Activated T-cell treated with anti-CD3 and anti-CD28 coated beads, Interleukin-2, amount 50 U/mL, for 24 hours (primary cell): Measurements from ENCODE around the gene HOXA10.

ENCODE experiments used
- DNase-seq: peaks from one replicate; pipeline ENCODE4 v3.0.0-alpha.2; 2020
- H3K27ac Mint-ChIP-seq: 2 replicates; pipeline ENCODE4 v1.8.0; 2020; ENCODE audit warnings: mild to moderate bottlenecking, mixed read lengths
- H3K27me3 Mint-ChIP-seq: 2 replicates; pipeline ENCODE4 v1.8.0; 2020; ENCODE audit warnings: mixed read lengths
- H3K36me3 Mint-ChIP-seq: 2 replicates; pipeline ENCODE4 v1.8.0; 2020; ENCODE audit warnings: low read depth, mixed read lengths
- H3K4me1 Mint-ChIP-seq: 2 replicates; pipeline ENCODE4 v1.8.0; 2020; ENCODE audit warnings: low read depth, mixed read lengths
- H3K4me3 Mint-ChIP-seq: 2 replicates; pipeline ENCODE4 v1.8.0; 2020; ENCODE audit warnings: mild to moderate bottlenecking, moderate library complexity, mixed read lengths
- H3K9me3 Mint-ChIP-seq: 2 replicates; pipeline ENCODE4 v1.8.0; 2020; ENCODE audit warnings: mixed read lengths

Gene HOXA10

DNA sequence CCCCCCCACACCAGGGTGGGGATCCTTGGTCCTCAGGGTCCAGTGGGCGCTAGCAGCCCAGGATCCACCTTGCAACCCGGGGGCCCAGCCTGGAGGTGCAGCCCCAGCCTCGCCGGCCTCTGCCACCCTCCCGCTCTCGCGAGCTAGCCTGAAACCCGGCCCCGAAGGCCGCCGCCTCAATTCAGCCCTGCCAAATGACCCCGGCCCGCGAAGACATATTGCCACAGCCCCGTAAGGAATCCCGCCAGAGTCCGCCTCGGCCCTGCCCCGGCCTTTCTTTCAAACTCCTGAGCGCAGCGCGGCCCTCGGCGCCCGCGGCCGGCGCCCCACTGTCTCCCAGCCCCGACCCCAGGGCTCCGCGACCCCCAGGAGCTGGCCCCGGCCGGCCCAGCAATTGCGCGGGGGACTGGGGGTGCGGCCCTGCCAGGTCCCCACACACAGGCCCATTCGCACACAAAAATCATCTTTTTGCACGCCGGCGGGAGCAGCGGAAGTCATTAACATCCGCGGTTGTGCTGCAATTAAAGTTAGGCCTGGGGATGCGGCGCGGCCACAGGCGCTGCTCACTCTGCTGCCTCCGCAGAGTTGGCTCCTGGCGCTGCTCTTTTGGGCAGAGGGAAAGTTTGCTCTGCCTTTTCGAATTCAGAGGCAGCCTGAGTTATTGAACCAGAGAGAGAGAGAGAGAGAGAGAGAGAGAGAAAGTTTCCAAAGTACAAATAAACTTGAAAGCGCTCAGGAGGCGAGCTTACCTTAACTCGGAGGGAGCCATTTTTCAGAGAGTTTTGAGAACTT, 34.6 kb downstream of the HOXA10 start:
- Mint-ChIP-seq H3K27me3 (peaks cover 69% of the 10 kb centered on the region), H3K9me3 (peaks cover 1% of the 10 kb centered on the region), H3K4me1 (peaks cover 15% of the 10 kb centered on the region), H3K36me3 (no peaks in the 10 kb centered on the region), H3K27ac (no peak overlapping the region), H3K4me3 (no peak overlapping the region)
- DNase-seq, result no peak

DNA sequence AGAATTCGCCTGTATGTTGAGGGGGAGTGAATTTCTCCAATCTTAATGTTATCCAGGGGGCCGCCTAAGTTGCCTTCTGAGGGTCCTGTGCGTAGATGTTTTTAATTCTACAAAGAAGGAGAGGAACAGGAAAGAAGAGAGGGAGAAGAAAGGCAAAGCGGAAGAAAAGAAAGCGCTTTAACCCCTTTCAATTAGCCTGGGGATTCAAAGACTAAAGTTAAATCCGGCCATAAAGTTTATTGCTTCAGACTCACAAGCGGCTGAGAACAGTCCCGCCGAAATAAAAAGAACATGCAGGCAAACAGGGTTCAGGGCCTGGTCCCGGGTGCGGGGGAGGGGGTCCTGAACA, 35.2 kb downstream of the HOXA10 start:
- no peak for DNase-seq
- H3K9me3 Mint-ChIP-seq, result peaks cover 2% of the 10 kb centered on the region
- peaks cover 68% of the 10 kb centered on the region for H3K27me3 Mint-ChIP-seq
- H3K27ac Mint-ChIP-seq, result no peak overlapping the region
- H3K4me3 Mint-ChIP-seq, result no peak overlapping the region
- no peaks in the 10 kb centered on the region for H3K36me3 Mint-ChIP-seq
- H3K4me1 Mint-ChIP-seq, result peaks cover 21% of the 10 kb centered on the region

DNA sequence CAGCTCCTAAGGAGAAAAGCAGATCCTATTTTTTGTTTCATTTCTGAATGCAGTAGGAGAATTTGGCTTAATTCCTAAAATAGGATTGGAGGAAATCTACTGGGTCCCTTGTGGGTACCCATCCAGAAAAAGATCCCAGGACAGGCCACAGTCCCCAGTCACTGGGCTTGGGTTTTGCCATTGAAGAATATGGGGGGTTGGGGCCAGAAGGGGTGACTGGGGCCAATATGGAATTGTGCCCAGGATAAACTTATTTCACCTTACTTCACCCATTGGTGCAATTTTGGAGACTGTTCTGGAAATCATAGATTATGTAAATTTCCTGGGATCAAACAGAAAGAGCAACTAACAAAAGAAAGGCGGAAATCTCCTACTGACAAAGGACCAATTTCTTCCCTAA, 35.6 kb downstream of the HOXA10 start:
- Mint-ChIP-seq H3K27me3 (peaks cover 72% of the 10 kb centered on the region), H3K4me1 (peaks cover 24% of the 10 kb centered on the region), H3K4me3 (no peak overlapping the region), H3K36me3 (no peaks in the 10 kb centered on the region), H3K27ac (no peak overlapping the region), H3K9me3 (peaks cover 2% of the 10 kb centered on the region)
- no peak for DNase-seq

DNA sequence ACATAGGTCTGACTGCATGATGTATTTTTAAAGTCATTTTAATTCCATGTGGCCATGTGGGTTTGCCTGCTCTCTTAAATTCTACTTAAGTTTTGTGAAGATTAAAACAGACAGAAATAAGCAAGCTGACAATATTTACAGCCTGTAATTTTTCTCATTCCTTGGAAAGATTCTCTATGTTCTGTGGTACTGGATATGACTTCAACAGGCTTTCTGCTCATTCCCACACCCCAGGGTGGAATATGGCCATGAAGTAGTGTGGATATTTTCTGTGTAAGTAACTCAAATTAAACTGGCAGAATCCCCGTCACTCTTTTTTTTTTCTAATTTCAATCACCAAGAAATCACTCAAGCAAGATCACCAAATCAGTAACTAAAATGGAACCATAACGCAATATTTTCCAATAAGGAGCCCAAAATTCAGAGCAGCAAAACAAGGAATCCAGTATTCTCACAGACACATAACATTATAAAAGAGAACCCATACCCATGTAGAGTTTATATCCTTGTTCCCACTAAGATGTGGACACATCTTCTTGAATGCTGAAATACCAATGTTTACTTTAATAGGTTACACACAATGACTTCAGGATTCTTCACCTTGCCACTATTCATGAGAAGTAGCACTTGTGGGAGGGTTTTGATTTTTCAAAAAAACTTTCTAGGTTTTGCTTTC, 36.3 kb downstream of the HOXA10 start:
- no peaks in the 10 kb centered on the region for H3K36me3 Mint-ChIP-seq
- H3K27ac Mint-ChIP-seq, result no peak overlapping the region
- no peak overlapping the region for H3K4me3 Mint-ChIP-seq
- peaks cover 24% of the 10 kb centered on the region for H3K4me1 Mint-ChIP-seq
- no peak for DNase-seq
- H3K9me3 Mint-ChIP-seq, result peaks cover 2% of the 10 kb centered on the region
- peaks cover 75% of the 10 kb centered on the region for H3K27me3 Mint-ChIP-seq

DNA sequence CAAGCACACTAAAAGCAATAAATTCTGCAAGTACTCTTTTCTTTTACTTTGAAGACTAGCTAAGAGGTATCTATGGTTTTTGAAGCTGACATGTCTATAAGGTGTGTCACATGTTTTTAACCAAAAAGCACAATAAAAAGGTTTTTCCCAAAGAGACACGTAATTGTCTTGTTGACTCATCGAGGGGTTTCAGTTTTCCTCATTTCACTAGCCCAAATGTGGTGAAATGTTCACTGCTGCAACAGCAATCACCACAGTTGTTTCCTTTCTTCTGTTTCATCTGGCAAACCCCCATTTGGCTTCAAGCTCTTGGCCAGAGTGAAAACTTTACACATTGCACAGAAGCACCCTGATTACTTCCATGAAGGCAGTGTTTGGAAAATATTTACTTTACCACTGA, 39.7 kb downstream of the HOXA10 start:
- Mint-ChIP-seq H3K27me3 (peaks cover 79% of the 10 kb centered on the region), H3K36me3 (no peaks in the 10 kb centered on the region), H3K4me3 (no peak overlapping the region), H3K4me1 (peaks cover 27% of the 10 kb centered on the region), H3K27ac (no peak overlapping the region), H3K9me3 (peaks cover 2% of the 10 kb centered on the region)
- DNase-seq, result no peak

DNA sequence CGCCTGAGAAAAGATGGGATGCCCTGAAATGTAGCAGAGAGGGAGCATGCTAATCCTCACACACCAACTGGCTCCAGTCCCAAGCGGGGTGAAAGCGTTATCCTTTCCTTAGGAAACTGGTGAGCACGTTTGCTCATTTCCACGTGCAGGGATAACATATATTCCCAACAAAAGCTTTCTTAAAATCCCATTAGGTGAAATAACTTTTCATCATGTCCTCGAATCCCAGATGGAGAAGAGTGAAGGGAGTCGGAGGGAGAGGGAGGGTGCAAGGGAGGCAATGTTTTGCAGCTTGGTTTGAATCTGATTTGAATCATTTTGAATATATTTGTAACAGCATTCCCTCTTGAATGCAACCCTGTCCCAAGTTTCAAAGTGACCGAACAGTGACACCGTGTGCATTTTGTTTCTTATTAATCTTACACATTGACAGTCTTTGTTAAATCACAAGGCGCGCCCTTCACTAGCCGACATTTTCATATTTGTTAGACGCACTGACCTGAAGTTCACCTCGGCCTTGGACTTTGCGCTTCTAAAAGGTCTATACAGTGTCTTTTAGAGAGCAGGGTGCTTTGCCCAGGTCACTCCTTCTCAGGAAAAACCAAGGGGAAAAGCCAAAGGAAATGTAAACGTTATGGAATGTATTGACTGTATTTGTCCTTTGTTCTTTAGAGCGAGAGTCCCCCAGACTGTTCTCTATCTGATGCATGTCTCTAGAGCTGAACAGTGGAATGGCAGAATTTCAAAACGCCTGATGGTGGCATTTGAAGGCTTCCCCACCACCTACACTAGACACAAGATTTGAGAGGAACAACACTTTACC, 40.5 kb downstream of the HOXA10 start:
- Mint-ChIP-seq H3K36me3 (no peaks in the 10 kb centered on the region), H3K4me1 (peaks cover 27% of the 10 kb centered on the region), H3K9me3 (peaks cover 2% of the 10 kb centered on the region), H3K27ac (no peak overlapping the region), H3K27me3 (peaks cover 83% of the 10 kb centered on the region), H3K4me3 (no peak overlapping the region)
- DNase-seq, result no peak

DNA sequence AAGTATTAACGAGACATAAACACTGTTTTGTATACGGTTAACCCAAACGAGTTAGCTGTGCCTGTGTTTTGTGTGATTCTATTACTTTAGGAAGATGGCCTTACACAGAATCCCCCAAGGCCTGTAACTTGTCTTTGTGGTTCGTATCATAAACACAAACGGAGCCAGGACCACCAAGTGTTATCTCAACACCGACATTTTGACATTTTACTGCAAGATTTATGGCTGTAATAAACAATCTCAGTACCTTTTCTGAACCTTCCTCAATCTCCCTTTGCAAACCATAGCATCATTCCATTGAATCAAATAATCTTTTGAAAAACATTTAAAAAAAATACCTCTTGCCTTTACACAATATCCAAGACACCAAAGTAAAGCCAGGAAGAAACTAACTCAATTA, 41.1 kb downstream of the HOXA10 start:
- Mint-ChIP-seq H3K4me3 (no peak overlapping the region), H3K4me1 (peaks cover 27% of the 10 kb centered on the region), H3K27me3 (peaks cover 83% of the 10 kb centered on the region)

DNA sequence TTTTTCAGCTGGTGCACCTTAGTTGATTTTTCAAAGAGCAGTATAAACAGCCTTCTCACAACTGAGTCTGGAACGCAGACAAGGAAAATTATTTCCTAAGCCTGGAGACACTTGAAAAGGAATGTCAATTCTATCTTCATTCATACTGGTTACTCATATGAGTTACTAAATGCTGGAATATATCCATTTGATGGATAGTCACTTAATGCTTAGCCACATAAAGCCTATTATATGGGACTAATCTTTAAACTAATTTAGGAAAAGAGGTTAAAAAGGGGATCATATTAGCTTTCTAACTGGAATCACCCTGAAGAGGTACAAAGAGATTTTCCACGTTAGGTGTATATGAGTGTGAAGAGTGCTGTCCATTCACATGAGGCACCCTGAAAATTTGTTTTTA, 41.9 kb downstream of the HOXA10 start:
- Mint-ChIP-seq H3K36me3 (no peaks in the 10 kb centered on the region), H3K27me3 (peaks cover 83% of the 10 kb centered on the region), H3K27ac (no peak overlapping the region), H3K9me3 (peaks cover 2% of the 10 kb centered on the region), H3K4me3 (no peak overlapping the region), H3K4me1 (peaks cover 27% of the 10 kb centered on the region)
- DNase-seq, result no peak

More for the DNA sequence above, 41.1 kb downstream of the HOXA10 start:
- Mint-ChIP-seq H3K36me3 (no peaks in the 10 kb centered on the region), H3K27ac (no peak overlapping the region), H3K9me3 (peaks cover 2% of the 10 kb centered on the region)
- no peak for DNase-seq

DNA sequence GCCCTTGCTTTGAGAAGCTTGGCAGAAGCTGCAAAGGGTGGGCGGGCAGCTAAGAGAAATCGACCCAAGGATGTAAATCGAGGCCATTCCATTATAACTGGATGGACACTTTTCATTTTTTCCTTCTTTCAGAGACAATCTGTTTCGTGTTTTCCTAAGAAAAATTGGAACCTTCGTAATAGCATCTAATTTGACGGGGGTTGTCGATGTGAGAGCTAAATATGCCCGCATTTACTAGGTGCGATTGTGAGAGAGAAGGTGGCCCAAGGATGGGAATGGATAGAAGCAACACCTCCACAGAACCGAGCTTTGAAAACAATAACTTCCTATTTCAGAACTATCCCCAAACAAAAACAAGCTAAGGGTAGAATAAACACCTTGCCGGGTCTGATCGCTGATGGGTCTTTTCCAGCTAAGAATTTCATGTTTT, 42.7 kb downstream of the HOXA10 start:
- H3K36me3 Mint-ChIP-seq, result no peaks in the 10 kb centered on the region
- peaks cover 27% of the 10 kb centered on the region for H3K4me1 Mint-ChIP-seq
- H3K4me3 Mint-ChIP-seq, result peak overlapping the region; percentile 62
- H3K27ac Mint-ChIP-seq, result no peak overlapping the region
- peaks cover 83% of the 10 kb centered on the region for H3K27me3 Mint-ChIP-seq
- H3K9me3 Mint-ChIP-seq, result peaks cover 2% of the 10 kb centered on the region
- DNase-seq, result no peak

DNA sequence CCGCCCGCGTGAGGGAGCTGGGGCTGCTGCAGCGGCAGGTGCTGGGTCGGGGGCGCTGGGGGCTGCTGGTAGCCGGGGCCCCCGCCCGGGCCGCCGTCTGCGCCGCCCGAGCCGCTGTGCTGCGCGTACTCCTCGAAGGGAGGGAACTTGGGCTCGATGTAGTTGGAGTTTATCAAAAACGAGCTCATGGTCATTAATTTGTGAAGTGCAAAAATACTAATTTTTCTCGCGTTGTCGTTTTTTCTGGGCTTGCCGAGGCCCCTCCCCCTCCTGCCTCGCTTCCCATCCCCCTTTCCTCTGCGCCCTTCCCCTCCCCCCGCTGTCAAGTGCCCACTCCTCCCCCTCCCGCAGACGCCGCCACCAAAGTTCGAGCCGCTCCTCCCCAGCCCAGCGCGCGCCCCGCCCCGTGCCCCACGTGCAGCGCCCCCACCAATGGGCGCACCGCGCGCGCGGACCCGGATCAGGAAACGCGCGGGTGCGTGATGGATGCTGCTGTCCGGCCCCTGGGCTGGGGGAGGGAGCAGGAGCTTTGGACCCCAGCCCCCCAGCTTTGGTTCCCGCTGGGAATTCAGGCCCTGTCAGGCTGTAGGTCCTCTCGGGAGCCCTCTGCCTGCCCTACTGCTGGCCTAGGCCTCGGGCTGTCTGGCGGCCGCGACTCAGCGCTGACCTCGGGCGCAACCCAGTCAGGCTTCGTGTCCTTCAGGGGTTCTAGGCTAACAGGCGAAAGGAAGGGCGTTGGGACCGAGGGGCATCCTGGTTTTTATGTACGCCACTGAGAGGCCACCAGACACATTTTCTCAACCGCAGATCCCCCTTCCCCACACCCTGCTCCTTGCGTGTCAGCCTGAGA, 43.4 kb downstream of the HOXA10 start, which contains the start of gene HOXA4:
TSS of gene HOXA4 (minus strand) at position 218 of the 850 bp plus-strand sequence. CDS start at position 194, 24 bp downstream.
- Mint-ChIP-seq H3K4me1 (peaks cover 23% of the 10 kb centered on the region), H3K4me3 (peak within 1 kb of the TSS; percentile 62), H3K27ac (no peak within 1 kb of the TSS), H3K27me3 (peaks cover 81% of the 10 kb centered on the region), H3K9me3 (peaks cover 2% of the 10 kb centered on the region), H3K36me3 (no peaks in the 10 kb centered on the region)
- peak; percentile 84 for DNase-seq

DNA sequence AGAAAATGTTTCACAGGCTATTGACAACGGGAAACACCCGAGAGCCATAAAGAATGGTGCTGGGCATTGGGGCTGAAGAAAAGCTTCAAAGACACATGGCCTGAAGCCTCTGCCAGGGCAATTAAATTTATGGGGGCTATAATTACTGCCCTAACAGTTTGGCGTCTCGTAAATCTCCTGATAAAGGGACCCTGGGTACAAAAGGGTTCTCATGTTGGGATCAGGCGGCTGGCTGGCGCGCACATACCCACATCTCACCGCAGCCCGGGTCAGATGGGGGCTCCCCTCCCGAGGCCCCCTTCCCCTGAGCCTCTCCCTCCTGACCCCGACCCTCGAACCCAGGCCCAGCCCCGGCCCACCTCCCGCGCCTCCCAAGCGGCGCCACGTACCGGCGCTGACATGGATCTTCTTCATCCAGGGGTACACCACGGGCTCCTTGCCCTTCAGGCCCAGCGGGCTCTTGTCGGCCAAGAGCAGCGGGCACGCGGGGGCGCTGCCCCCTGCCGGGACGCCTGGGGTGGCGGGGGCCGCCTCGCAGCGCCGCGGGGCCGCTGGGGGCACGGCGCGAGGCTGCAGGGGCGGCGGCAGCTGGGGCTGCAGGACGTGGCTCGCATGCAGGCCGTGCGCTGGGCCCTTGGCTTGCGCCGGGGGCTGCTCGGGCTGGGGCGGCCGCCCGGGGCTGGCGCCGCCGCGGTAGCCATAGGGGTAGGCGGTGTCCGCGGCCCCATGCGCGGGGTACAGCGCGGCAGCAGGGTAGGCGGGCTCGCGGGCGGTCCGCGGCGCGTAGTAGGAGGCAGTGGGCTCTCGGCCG, 44.2 kb downstream of the HOXA10 start:
- peak; percentile 40 for DNase-seq
- Mint-ChIP-seq H3K4me3 (no peak overlapping the region), H3K27me3 (peaks cover 82% of the 10 kb centered on the region), H3K27ac (no peak overlapping the region), H3K36me3 (no peaks in the 10 kb centered on the region), H3K4me1 (peaks cover 16% of the 10 kb centered on the region), H3K9me3 (peaks cover 2% of the 10 kb centered on the region)

DNA sequence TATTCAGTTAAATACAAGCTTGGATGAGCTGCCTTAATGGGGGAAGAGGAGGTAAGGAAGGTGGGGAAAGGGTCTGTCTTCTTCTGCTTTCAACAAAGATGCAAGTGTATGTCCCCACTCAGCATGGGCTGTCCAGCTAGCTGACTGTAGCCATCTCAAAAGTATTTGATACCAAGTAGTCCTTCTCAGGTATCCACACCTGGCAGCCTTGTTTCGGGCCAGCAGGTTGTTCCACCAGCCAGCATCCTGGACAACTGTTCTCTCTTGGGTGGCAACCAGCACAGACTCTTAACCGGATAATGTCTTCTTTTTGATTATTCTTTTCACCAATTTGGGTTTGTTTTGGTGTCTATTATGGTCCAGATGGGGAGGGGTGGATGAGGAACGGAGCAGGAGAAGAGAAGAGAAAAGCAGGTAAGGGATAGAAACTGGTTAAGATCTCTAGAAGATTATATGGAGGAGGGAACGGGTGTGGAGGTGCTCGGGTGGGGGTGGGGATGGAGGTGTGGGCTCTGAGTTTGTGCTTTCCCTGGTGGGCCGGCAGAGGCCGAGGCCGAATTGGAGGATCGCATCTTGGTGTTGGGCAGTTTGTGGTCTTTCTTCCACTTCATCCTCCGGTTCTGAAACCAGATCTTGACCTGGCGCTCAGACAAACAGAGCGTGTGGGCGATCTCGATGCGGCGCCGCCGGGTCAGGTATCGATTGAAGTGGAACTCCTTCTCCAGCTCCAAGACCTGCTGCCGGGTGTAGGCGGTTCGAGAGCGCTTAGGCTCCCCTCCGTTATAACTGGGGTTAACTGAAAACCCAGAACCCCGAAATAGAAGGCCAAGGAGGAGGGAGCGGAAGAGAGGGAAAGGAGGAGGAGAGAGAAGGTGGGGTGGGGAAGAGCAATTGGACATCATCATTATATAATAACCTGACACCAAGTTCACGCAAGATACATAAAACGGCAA, 45.1 kb downstream of the HOXA10 start:
- no peaks in the 10 kb centered on the region for H3K36me3 Mint-ChIP-seq
- no peak for DNase-seq
- no peaks in the 10 kb centered on the region for H3K9me3 Mint-ChIP-seq
- H3K4me1 Mint-ChIP-seq, result peaks cover 8% of the 10 kb centered on the region
- no peak overlapping the region for H3K4me3 Mint-ChIP-seq
- H3K27me3 Mint-ChIP-seq, result peaks cover 83% of the 10 kb centered on the region
- no peak overlapping the region for H3K27ac Mint-ChIP-seq
